BJ (cell line): Measurements from ENCODE around the gene CDH16. TPM values are rescaled to one million over a fixed set of nuclear protein-coding genes. Genes with fewer than 3 reads are reported as not detected.
"Not testable (repeated sequence)": the region's sequence is repeated elsewhere in the genome, so short reads cannot be mapped to it uniquely, and the experiment has no call there.

Source experiments
- CTCF ChIA-PET: fragments of 350-600 bp; formaldehyde crosslinking; extraction: SDS; loops from one replicate; lab custom pipeline; 2021; ENCODE audit warnings: antibody characterized with exemption, inconsistent platforms; lab: Yijun Ruan, JAX
- POLR2A ChIA-PET: fragments of 300-600 bp; sonication (Branson Sonifier 250); formaldehyde crosslinking; extraction: SDS; loops from one replicate; lab custom pipeline; 2021; ENCODE audit warnings: antibody characterized with exemption; lab: Charles Lee
- DNase-seq: peaks from one replicate; pipeline ENCODE4 v3.0.0-alpha.2; 2011; ENCODE audit warnings: low read depth
- H3K27me3 ChIP-seq: 2 replicates; pipeline ENCODE4 v1.6.0; 2011; ENCODE audit warnings: low read length; ENCODE audit not compliant: control insufficient read depth, insufficient read depth
- H3K36me3 ChIP-seq: 2 replicates; pipeline ENCODE4 v1.5.1; 2011; ENCODE audit warnings: low read length; ENCODE audit not compliant: control insufficient read depth, insufficient read depth
- H3K4me3 ChIP-seq: 2 replicates; pipeline ENCODE4 v1.5.1; 2011; ENCODE audit warnings: low read depth, mild to moderate bottlenecking, control low read depth, low read length
- polyA plus RNA-seq: library from polyadenylated mRNA; depleted of rRNA; stranded (reverse); fragments of >200 nt; gene quantifications from 2 replicates; pipeline ENCODE4 v1.2.3, GENCODE V29; 2011
- TF ChIP-seq, protein P1 (sequence below): IDR thresholded peaks from 2 replicates; pipeline ENCODE4 v1.5.1; 2011; ENCODE audit warnings: low read depth, mild to moderate bottlenecking, control low read depth, inconsistent platforms, low read length, moderate library complexity; ENCODE audit not compliant: insufficient read depth

Gene CDH16
- polyA plus RNA-seq, 1 experiment, result not detected

DNA sequence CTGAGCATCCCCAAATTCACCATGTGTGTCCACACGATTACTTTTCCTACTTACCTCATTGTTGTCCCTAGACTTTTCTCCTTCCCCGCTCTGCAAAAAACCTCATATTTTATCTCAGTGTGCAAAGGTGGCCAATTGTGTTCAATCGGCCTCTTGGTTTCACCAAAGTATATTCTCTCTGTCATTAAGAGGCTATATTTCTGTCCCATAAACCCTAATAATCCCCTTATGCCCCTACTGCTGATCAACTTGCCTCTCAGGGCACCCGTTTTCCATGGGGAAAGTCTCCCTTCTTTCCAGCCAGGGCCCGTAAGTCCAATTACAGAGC, 28.3 kb upstream of the CDH16 start:
- TF ChIP-seq, protein P1, sequence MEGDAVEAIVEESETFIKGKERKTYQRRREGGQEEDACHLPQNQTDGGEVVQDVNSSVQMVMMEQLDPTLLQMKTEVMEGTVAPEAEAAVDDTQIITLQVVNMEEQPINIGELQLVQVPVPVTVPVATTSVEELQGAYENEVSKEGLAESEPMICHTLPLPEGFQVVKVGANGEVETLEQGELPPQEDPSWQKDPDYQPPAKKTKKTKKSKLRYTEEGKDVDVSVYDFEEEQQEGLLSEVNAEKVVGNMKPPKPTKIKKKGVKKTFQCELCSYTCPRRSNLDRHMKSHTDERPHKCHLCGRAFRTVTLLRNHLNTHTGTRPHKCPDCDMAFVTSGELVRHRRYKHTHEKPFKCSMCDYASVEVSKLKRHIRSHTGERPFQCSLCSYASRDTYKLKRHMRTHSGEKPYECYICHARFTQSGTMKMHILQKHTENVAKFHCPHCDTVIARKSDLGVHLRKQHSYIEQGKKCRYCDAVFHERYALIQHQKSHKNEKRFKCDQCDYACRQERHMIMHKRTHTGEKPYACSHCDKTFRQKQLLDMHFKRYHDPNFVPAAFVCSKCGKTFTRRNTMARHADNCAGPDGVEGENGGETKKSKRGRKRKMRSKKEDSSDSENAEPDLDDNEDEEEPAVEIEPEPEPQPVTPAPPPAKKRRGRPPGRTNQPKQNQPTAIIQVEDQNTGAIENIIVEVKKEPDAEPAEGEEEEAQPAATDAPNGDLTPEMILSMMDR, result no peak
- Histone ChIP-seq H3K4me3 (no peak overlapping the region), H3K27me3 (peaks cover 7% of the 10 kb centered on the region), H3K36me3 (peaks cover 9% of the 10 kb centered on the region)
- ChIA-PET CTCF (interaction anchor here (0.9 to 1.8 kb wide), 6 partner anchors 9 to 208 kb away, joined by 3 to 10 read pairs (median 4); partner anchors contain the start of gene CES3), POLR2A (interaction anchor here (0.6 kb wide), 1 partner anchor 1581 kb away, joined by 4 read pairs; no protein-coding TSS in a partner anchor)
- DNase-seq, result no peak

DNA sequence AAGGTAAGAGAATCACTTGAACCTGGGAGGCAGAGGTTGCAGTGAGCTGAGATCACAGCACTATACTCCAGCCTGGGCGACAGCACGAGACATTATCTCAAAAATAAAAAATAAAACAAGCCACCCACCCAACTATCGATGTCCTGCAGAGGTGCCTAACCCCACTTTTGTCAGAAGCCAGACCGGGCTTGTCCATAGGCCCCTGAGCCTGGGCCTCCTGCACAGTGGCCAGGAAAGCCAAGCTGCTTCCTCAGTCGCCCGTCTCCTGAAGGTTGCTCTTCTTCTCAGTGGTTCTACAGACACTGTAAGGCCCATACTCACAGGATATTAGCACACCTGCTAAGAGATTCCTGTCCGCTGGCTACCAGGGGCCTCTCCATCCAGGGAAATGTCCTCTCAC, 27.9 kb upstream of the CDH16 start:
- Histone ChIP-seq H3K4me3 (no peak overlapping the region), H3K27me3 (peaks cover 7% of the 10 kb centered on the region), H3K36me3 (peaks cover 12% of the 10 kb centered on the region)
- ChIA-PET CTCF (interaction anchor here (1.0 to 3.3 kb wide), 6 partner anchors 14 to 209 kb away, joined by 3 to 26 read pairs (median 4); partner anchors contain the start of gene CES3), POLR2A (no interaction called here)
- DNase-seq, result no peak
- TF ChIP-seq, protein P1, result no peak

DNA sequence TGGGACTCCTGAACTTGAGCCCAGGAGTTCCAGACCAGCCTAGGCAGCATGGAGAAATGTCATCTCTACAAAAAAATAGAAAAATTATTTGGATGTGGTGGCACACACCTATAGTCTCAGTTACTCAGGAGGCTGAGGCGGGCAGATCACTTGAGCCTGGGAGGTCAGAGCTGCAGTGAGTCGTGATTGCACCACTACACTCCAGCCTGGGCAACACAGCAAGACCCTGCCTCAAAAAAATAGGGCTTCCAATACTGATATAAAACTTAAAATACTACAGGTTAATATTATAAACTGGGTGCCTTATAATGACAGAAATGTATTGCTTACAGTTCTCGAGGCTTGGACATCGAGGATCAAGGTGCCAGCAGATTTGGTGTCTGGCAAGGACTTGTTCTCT, 27.3 kb upstream of the CDH16 start:
- TF ChIP-seq, protein P1, result no peak
- H3K36me3 ChIP-seq, result peaks cover 17% of the 10 kb centered on the region
- DNase-seq, result no peak
- H3K27me3 ChIP-seq, result peaks cover 7% of the 10 kb centered on the region
- ChIA-PET POLR2A (no interaction called here), CTCF (interaction anchor here (1.0 to 3.3 kb wide), 5 partner anchors 14 to 209 kb away, joined by 3 to 26 read pairs (median 4); no protein-coding TSS in a partner anchor)
- H3K4me3 ChIP-seq, result no peak overlapping the region

DNA sequence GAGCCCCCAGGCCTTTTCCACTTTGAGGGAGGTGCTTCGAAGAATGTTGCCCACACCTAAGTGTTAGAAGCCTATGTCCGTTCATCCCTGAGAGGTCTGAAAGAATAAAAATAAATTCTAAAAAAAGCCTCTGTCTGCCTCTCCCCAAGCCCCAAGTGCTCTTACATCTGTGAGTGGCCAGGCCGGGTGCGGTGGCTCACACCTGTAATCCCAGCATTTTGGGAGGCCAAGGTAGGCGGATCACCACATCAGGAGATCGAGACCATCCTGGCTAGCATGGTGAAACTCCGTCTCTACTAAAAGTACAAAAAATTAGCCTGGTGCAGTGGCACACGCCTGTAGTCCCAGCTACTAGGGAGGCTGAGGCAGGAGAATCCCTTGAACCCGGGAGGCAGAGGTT, 26.3 kb upstream of the CDH16 start:
- DNase-seq, H3K27me3 ChIP-seq, H3K4me3 ChIP-seq, POLR2A ChIA-PET: not testable (repeated sequence)
- CTCF ChIA-PET, result interaction anchor here (1.3 to 3.3 kb wide), 3 partner anchors 18 to 210 kb away, joined by 3 to 26 read pairs (median 4); no protein-coding TSS in a partner anchor
- H3K36me3 ChIP-seq, result peaks cover 23% of the 10 kb centered on the region

DNA sequence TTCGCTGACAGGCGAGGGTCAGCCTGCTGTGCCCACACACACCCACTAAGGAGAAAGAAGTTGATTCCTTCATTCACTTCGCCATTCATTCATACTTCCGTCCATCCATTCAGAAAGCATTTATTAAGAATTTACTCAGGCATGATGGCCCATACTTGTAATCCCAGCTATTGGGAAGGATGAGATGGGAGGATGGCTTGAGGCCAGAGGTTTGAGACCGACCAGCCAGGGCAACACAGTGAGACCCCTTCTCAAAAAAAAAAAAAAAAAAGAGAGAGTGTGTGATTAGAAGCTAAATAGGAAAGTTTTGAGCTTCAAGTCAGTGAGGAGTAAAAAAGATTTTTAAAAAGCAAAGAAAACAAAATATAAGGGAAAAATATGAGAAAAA, 25.4 kb upstream of the CDH16 start:
- Histone ChIP-seq H3K36me3 (peaks cover 27% of the 10 kb centered on the region), H3K27me3 (peaks cover 4% of the 10 kb centered on the region), H3K4me3 (no peak overlapping the region)
- POLR2A ChIA-PET, result interaction anchor here (0.6 kb wide), 1 partner anchor 99 kb away, joined by 3 read pairs; no protein-coding TSS in a partner anchor
- TF ChIP-seq, protein P1, result no peak
- CTCF ChIA-PET, result interaction anchor here (0.6 to 3.3 kb wide), 5 partner anchors 28 to 211 kb away, joined by 3 to 26 read pairs (median 5); no protein-coding TSS in a partner anchor
- DNase-seq, result no peak
